Activated CD4-positive, alpha-beta T cell treated with anti-CD3 and anti-CD28 coated beads, Interleukin-2, amount 10 ng/mL, durations not matched to agents 24 days and 14 days (primary cell): ENCODE results near the gene FCHO2. TPM values are rescaled to one million over a fixed set of nuclear protein-coding genes. Genes with fewer than 3 reads are reported as not detected.
"Not testable (repeated sequence)": the region's sequence is repeated elsewhere in the genome, so short reads cannot be mapped to it uniquely, and the experiment has no call there.

Source experiments
- DNase-seq: peaks from one replicate; pipeline ENCODE4 v3.0.0; 2022
- H3K27ac Mint-ChIP-seq: one replicate; pipeline ENCODE4 v1.8.0; 2022; ENCODE audit warnings: mild to moderate bottlenecking, mixed read lengths
- H3K27me3 Mint-ChIP-seq: one replicate; pipeline ENCODE4 v1.8.0; 2022; ENCODE audit warnings: mixed read lengths
- H3K36me3 Mint-ChIP-seq: one replicate; pipeline ENCODE4 v1.8.0; 2022; ENCODE audit warnings: low read depth, mild to moderate bottlenecking, mixed read lengths
- H3K4me1 Mint-ChIP-seq: one replicate; pipeline ENCODE4 v1.8.0; 2021; ENCODE audit warnings: mixed read lengths
- H3K4me3 Mint-ChIP-seq: one replicate; pipeline ENCODE4 v1.8.0; 2022; ENCODE audit warnings: mild to moderate bottlenecking, moderate library complexity, mixed read lengths
- H3K9me3 Mint-ChIP-seq: one replicate; pipeline ENCODE4 v1.8.0; 2021; ENCODE audit warnings: mixed read lengths
- intact Hi-C: fragments of 100-400 bp; cut with micrococcal nuclease; formaldehyde crosslinking; loops from one replicate; pipeline ENCODE4 v1.15.1; 2023
- total RNA-seq: library from RNA; stranded (reverse); gene quantifications from 2 replicates; pipeline ENCODE4 v1.2.3, GENCODE V29; 2022

Gene FCHO2
- total RNA-seq, 1 donor from 2014 or later = 1.5 TPM

DNA sequence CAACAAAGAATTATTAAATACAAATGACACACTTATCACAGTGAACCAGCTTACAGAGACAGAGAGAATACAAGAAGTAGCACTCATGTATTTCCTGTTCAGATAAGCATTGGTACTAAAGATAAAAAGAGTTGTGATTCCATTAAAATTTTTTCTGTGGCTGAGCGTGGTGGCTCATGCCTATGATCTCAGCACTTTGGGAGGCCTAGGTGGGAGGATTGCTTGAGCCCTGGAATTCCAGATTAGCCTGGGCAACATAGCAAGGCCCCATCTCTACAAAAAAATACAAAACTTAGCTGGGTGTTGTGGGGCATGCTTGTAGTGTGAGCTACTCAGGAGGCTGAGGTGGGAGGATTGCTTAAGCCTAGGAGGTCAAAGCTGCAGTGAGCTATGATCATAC lies 32.9 kb downstream of the FCHO2 start:
- no peak overlapping the region for H3K27ac Mint-ChIP-seq
- H3K27me3 Mint-ChIP-seq = peaks cover 40% of the 10 kb centered on the region
- intact Hi-C loops = no loop called here
- no peak overlapping the region for H3K4me3 Mint-ChIP-seq
- no peaks in the 10 kb centered on the region for H3K36me3 Mint-ChIP-seq
- DNase-seq = no peak
- peaks cover 6% of the 10 kb centered on the region for H3K9me3 Mint-ChIP-seq
- H3K4me1 Mint-ChIP-seq = peaks cover 4% of the 10 kb centered on the region

DNA sequence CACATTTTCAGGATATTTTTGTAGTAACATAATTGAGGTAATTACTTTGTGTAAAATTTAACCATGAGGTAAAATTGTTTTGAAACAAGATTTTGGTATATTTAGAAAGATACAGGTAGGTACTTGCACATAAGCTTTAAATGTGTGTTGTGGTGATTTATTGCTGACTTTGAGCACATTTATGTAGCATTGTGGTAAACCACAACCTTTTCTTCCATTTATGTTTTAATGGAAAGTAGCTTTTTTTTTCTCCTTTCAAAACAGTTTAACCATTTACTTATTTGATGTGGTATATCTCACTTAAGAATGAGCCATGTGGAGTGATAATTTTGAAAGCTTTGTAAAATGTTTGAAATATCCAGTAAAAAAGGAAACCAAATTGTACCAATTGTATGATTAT lies 35.6 kb downstream of the FCHO2 start:
- Mint-ChIP-seq H3K4me3 (no peak overlapping the region), H3K4me1 (peaks cover 4% of the 10 kb centered on the region), H3K27ac (no peak overlapping the region), H3K27me3 (peaks cover 30% of the 10 kb centered on the region), H3K9me3 (peaks cover 11% of the 10 kb centered on the region), H3K36me3 (no peaks in the 10 kb centered on the region)
- intact Hi-C loops = no loop called here
- DNase-seq = no peak

DNA sequence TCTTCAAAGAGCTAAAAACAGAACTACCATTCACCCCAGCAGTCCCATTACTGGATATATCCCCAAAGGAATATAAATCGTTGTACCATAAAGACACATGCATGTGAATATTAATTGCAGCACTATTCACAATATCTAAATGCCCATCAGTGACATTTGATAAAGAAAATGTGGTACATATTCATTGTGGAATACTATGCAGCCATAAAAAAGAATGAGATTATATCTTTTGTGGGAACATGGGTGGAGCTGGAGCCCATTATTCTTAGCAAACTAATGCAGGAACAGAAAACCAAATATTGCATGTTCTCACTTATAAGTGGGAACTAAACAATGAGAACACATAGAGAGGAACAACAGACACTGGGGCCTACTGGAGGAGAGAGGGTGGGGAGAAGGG lies 38.7 kb downstream of the FCHO2 start:
- Mint-ChIP-seq H3K4me1 (peaks cover 4% of the 10 kb centered on the region), H3K36me3 (no peaks in the 10 kb centered on the region), H3K27ac (no peak overlapping the region), H3K9me3 (peaks cover 11% of the 10 kb centered on the region), H3K27me3 (peaks cover 18% of the 10 kb centered on the region), H3K4me3 (no peak overlapping the region)
- no peak for DNase-seq
- intact Hi-C loops = no loop called here

GRCh38 chr5:72996632-72997031 lies 40.8 kb downstream of the FCHO2 start:
- intact Hi-C loops = no loop called here

GRCh38 chr5:72999916-73000315 lies 44.1 kb downstream of the FCHO2 start:
- no peak for DNase-seq
- Mint-ChIP-seq H3K4me1 (no peaks in the 10 kb centered on the region), H3K36me3 (no peaks in the 10 kb centered on the region), H3K27me3 (no peaks in the 10 kb centered on the region), H3K4me3 (no peak overlapping the region), H3K27ac (no peak overlapping the region), H3K9me3 (no peaks in the 10 kb centered on the region)
- intact Hi-C loops = no loop called here

More at GRCh38 chr5:72996632-72997031, 40.8 kb downstream of the FCHO2 start:
- DNase-seq = no peak
- Mint-ChIP-seq H3K9me3 (peaks cover 11% of the 10 kb centered on the region), H3K27me3 (peaks cover 17% of the 10 kb centered on the region), H3K36me3 (no peaks in the 10 kb centered on the region), H3K4me1 (no peaks in the 10 kb centered on the region), H3K27ac (no peak overlapping the region), H3K4me3 (no peak overlapping the region)

- Mint-ChIP-seq H3K4me1 (no peaks in the 10 kb centered on the region), H3K4me3 (no peak overlapping the region), H3K27me3 (peaks cover 6% of the 10 kb centered on the region), H3K9me3 (no peaks in the 10 kb centered on the region), H3K36me3 (no peaks in the 10 kb centered on the region), H3K27ac (no peak overlapping the region)
- no peak for DNase-seq
- intact Hi-C loops = no loop called here
Measured at GRCh38 chr5:73005886-73006285, 50.0 kb downstream of the FCHO2 start.

DNA sequence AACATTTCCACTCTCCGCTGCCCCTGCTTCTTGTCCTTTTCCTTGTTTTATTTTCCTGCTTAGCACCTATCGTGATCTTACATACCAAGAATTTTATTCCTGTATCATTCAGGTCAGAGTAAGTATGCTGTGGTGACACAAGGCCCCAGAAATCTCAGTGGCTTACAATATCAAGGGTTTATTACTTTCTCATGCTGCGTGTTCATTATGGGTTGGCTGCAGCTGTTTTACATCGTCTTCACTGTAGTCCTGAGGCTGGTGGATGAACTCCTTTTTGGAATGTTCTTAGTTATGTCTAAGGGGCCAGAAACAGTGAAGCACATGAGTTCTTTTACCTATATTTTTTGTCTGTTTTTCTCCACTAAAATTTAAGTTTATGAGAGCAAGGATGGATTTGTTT lies 51.2 kb downstream of the FCHO2 start:
- no peak for DNase-seq
- H3K27me3 Mint-ChIP-seq = peaks cover 6% of the 10 kb centered on the region
- H3K4me1 Mint-ChIP-seq = no peaks in the 10 kb centered on the region
- no peak overlapping the region for H3K4me3 Mint-ChIP-seq
- no peaks in the 10 kb centered on the region for H3K36me3 Mint-ChIP-seq
- intact Hi-C loops = no loop called here
- no peaks in the 10 kb centered on the region for H3K9me3 Mint-ChIP-seq
- H3K27ac Mint-ChIP-seq = no peak overlapping the region

DNA sequence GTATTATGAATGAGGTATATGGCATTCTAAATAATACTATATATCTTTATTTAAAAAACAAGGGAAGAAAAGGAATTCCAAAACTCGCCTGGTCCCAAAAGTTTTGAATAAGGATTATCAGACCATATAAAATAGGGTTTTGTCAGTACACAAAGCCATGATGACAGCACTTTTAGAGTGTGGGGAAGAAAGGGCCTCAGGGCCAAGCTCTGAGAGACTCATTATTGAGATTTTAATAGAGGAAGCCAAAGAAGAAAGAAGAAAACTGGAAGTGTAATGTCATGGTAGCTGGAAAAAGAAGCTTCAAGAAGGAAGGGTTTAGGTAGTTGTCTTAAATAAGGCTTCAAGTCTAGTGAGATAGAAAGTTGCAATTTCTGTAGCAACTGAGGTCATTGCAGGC lies 53.0 kb downstream of the FCHO2 start:
- H3K4me3 Mint-ChIP-seq = no peak overlapping the region
- DNase-seq = no peak
- no peak overlapping the region for H3K27ac Mint-ChIP-seq
- peaks cover 8% of the 10 kb centered on the region for H3K27me3 Mint-ChIP-seq
- no peaks in the 10 kb centered on the region for H3K4me1 Mint-ChIP-seq
- H3K36me3 Mint-ChIP-seq = no peaks in the 10 kb centered on the region
- no peaks in the 10 kb centered on the region for H3K9me3 Mint-ChIP-seq
- intact Hi-C loops = no loop called here

- DNase-seq, H3K9me3 Mint-ChIP-seq, H3K27me3 Mint-ChIP-seq, H3K4me1 Mint-ChIP-seq, intact Hi-C loops, H3K36me3 Mint-ChIP-seq, H3K4me3 Mint-ChIP-seq, H3K27ac Mint-ChIP-seq: not testable (repeated sequence)
Measured at GRCh38 chr5:73011612-73012011, 55.8 kb downstream of the FCHO2 start.

DNA sequence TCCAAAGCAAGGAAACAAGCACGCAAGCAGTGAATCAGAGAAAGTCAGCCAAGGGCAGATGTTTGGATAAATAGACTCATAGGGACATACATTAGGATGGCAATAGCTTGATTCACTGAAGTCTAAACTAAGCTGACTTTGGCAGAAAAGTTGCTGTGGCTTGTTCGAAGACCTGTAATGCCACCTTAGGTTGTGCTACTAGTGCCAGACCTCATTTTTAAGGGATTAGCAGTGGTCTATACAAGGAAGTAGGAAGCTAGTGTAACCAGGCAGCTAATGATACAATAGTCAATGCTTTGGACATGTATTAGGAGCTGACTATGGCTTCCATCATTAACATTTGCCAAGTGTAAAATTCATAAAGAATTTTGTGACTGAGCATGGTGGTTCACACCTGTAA lies 63.1 kb downstream of the FCHO2 start:
- Mint-ChIP-seq H3K27me3 (peaks cover 16% of the 10 kb centered on the region), H3K9me3 (no peaks in the 10 kb centered on the region), H3K4me3 (no peak overlapping the region), H3K4me1 (no peaks in the 10 kb centered on the region), H3K27ac (no peak overlapping the region), H3K36me3 (no peaks in the 10 kb centered on the region)
- DNase-seq = no peak
- intact Hi-C loops = no loop called here

DNA sequence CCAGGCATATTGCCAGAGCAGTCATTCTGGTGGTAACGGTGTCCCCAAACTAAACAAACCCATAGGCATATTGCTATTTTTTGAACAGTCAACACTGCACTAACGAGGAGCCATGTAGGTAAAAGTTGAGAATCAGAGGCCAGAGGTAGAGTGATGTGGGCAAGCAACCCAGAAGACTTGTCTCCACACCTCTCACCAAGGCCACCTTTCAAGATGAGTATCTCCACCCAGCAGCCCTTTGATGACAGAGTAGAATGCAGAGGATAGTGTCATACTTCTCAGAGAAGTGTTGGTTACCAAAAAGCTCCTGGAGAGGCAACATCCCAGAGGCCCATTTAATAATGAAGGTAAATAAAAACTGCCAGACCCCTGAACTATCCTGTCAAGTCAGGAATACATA lies 63.9 kb downstream of the FCHO2 start:
- Mint-ChIP-seq H3K36me3 (no peaks in the 10 kb centered on the region), H3K4me1 (no peaks in the 10 kb centered on the region), H3K27ac (no peak overlapping the region), H3K9me3 (no peaks in the 10 kb centered on the region), H3K4me3 (no peak overlapping the region), H3K27me3 (peaks cover 16% of the 10 kb centered on the region)
- intact Hi-C loops = no loop called here
- DNase-seq = no peak

DNA sequence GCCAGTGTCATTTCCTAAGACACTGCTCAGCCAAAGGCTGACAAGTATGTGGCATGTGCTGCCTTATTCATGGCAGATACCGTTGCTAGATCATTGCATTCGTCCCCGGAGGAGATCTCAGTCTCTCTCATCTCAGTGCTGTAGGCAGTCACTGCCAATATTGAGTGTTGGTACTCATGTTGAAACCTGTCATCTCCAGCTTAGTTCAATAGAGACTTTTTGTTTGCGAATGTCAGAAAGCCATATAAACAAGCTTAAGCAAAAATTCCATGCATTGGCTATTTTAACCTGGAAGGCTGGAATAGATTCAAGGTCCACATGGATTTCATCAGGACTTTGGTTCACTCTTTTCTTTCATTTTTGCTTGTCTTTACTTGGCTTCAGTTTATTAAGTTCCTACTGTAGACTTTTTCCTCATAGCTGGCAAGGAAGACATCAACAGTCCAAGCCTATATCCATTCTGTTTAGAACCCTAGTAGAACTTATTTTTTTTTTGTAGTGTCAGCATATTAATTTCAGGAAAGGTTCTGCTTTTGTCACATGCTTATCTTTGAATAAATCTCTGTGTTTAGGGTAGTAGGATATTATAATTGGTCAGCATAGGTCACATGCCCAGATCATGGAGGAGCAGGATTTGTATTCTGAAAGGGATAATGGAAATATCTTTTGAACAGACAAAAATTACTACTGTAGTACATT lies 66.8 kb downstream of the FCHO2 start:
- H3K27ac Mint-ChIP-seq = no peak overlapping the region
- no peaks in the 10 kb centered on the region for H3K36me3 Mint-ChIP-seq
- no peaks in the 10 kb centered on the region for H3K9me3 Mint-ChIP-seq
- H3K4me3 Mint-ChIP-seq = no peak overlapping the region
- no peaks in the 10 kb centered on the region for H3K4me1 Mint-ChIP-seq
- peaks cover 16% of the 10 kb centered on the region for H3K27me3 Mint-ChIP-seq
- DNase-seq = no peak
- intact Hi-C loops = no loop called here

DNA sequence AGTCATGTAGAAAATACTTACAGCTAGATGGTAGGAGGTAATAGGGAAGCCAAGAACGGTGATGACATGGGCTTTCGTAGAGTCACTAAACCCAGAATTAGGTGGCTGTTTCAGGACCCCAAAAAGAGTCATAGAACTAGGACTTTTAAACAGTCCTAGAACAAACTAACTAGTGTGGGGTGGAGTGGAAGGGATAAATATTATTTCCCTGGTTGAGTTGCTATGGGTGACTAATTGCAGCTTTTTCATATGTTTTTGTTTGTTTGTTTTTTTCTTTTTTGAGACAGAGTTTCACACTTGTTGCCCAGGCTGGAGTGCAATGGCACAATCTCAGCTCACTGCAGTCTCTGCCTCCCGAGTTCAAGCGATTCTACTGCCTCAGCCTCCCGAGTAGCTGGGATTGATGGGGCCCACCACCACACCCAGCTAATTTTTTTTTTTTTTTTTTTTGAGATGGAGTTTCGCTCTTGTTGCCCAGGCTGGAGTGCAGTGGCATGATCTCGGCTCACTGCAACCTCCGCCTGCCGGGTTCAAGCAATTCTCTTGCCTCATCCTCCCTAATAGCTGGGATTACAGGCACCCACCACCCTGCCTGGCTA lies 69.2 kb downstream of the FCHO2 start:
- DNase-seq, H3K9me3 Mint-ChIP-seq, H3K4me3 Mint-ChIP-seq, H3K36me3 Mint-ChIP-seq, H3K27ac Mint-ChIP-seq, H3K4me1 Mint-ChIP-seq, intact Hi-C loops: not testable (repeated sequence)
- H3K27me3 Mint-ChIP-seq = peaks cover 11% of the 10 kb centered on the region

- peaks cover 10% of the 10 kb centered on the region for H3K27me3 Mint-ChIP-seq
- H3K36me3 Mint-ChIP-seq = no peaks in the 10 kb centered on the region
- no peak overlapping the region for H3K27ac Mint-ChIP-seq
- H3K9me3 Mint-ChIP-seq = no peaks in the 10 kb centered on the region
- DNase-seq = no peak
- no peak overlapping the region for H3K4me3 Mint-ChIP-seq
- H3K4me1 Mint-ChIP-seq = no peaks in the 10 kb centered on the region
- intact Hi-C loops = no loop called here
Measured at GRCh38 chr5:73027361-73027760, 71.5 kb downstream of the FCHO2 start.

GRCh38 chr5:73027816-73028215 lies 72.0 kb downstream of the FCHO2 start:
- Mint-ChIP-seq H3K27me3 (peaks cover 9% of the 10 kb centered on the region), H3K9me3 (no peaks in the 10 kb centered on the region), H3K27ac (no peak overlapping the region), H3K4me3 (no peak overlapping the region), H3K4me1 (no peaks in the 10 kb centered on the region), H3K36me3 (no peaks in the 10 kb centered on the region)
- DNase-seq = no peak
- intact Hi-C loops = no loop called here
